Measurements from ENCODE around the gene STEAP1B.

Gene STEAP1B

DNA sequence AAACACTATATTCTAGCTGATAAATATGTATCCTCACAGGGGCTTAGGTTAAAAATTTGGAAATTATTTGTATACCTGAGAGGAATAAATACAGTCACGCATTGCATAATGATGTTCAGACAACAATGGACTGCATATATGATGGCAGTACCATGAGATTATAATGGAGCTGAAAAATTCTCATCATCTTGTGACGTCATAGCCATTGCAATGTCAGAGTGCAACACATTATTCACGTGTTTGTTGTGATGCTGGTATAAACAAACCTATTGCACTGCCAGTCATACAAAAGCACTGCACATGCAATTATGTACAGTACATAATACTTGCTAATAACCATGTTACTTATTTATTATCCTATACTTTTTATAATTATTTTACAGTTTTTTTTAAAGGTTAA lies 31.4 kb downstream of the STEAP1B start:
- DNase-seq (ENCODE audit: low read depth), result no peak
- no peak overlapping the region for H3K4me3 ChIP-seq (ENCODE audit: low read depth, low read length)
- TF ChIP-seq CTCF (IDR thresholded peaks at IDR 0.05; ENCODE audit: control insufficient read depth, extremely low read depth, insufficient read depth), result no peak

DNA sequence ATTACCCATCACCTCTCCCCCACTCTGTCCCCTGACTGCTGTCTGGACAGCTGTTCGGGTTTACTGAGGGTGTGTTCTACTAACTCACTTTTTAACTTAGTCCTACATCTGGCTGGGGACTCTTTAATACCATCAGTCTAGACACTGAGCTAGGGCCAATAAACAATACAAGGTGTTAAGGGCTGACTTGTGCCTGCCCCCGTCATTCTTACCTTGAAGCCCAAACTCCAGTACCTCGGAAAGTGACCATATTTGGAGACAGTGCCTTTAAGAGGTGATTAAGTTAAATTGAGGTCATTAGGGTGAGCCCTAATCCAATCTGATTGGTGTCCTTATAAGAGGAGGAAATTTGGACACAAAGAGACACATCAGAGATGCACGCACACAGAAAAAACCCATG lies 35.7 kb downstream of the STEAP1B start:
- no peak overlapping the region for H3K4me3 ChIP-seq (ENCODE audit: low read depth, low read length)
- no peak for TF ChIP-seq CTCF (IDR thresholded peaks at IDR 0.05; ENCODE audit: control insufficient read depth, extremely low read depth, insufficient read depth)
- DNase-seq (ENCODE audit: low read depth), result no peak

- no peak overlapping the region for H3K4me3 ChIP-seq (ENCODE audit: low read depth, low read length)
- no peak for DNase-seq (ENCODE audit: low read depth)
- peak; percentile 11; the same call in 1 of the 2 replicates for TF ChIP-seq CTCF (IDR thresholded peaks at IDR 0.05; ENCODE audit: control insufficient read depth, extremely low read depth, insufficient read depth)
Observed at GRCh38 chr7:22460363-22460988, 39.5 kb downstream of the STEAP1B start.

- no peak overlapping the region for H3K4me3 ChIP-seq (ENCODE audit: low read depth, low read length)
- DNase-seq (ENCODE audit: low read depth), result no peak
- no peak for TF ChIP-seq CTCF (IDR thresholded peaks at IDR 0.05; ENCODE audit: control insufficient read depth, extremely low read depth, insufficient read depth)
Observed at GRCh38 chr7:22457471-22457870, 42.5 kb downstream of the STEAP1B start.

- no peak for TF ChIP-seq CTCF (IDR thresholded peaks at IDR 0.05; ENCODE audit: control insufficient read depth, extremely low read depth, insufficient read depth)
- H3K4me3 ChIP-seq (ENCODE audit: low read depth, low read length), result no peak overlapping the region
- DNase-seq (ENCODE audit: low read depth), result no peak
Observed at GRCh38 chr7:22454446-22454845, 45.5 kb downstream of the STEAP1B start.

GRCh38 chr7:22452960-22453558 lies 46.9 kb downstream of the STEAP1B start:
- DNase-seq (ENCODE audit: low read depth), result no peak
- TF ChIP-seq CTCF (IDR thresholded peaks at IDR 0.05; ENCODE audit: control insufficient read depth, extremely low read depth, insufficient read depth), result no peak
- H3K4me3 ChIP-seq (ENCODE audit: low read depth, low read length), result no peak overlapping the region

Measured in LNCaP clone FGC (cell line).